AG20443 (cell line): Measurements from ENCODE around the gene OXER1.
"Not testable (repeated sequence)": the region's sequence is repeated elsewhere in the genome, so short reads cannot be mapped to it uniquely, and the experiment has no call there.

Experiments
- DNase-seq: peaks from one replicate; pipeline ENCODE4 v3.0.0; 2012; ENCODE audit warnings: low spot score, mixed read lengths

The OXER1 gene

GRCh38 chr2:42752314-42752713 lies 11.6 kb downstream of the OXER1 start:
- DNase-seq: peak; percentile 3

DNA sequence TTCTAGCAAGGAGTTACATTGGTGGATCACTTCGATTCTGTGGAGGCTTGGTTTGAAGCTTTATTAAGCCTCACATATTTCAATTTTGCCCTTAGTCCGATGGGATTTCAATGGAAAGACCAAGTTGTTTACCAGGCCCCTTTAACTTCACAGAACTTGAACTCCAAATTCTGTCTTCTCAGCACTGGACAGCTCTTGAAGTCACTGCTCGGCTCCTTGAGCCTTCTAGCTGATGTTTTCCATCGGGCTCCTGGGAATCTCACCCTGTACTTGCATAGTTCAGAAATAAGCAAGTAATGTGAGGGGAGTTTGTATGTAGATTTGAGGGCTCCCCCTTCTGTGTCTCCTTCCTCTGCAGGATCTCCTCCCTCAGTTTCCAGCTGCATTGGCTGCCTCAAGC lies 15.1 kb downstream of the OXER1 start:
- peak; percentile 1 for DNase-seq

- no peak for DNase-seq
These were observed 16.5 kb downstream of the OXER1 start for GRCh38 chr2:42747422-42747821.

DNA sequence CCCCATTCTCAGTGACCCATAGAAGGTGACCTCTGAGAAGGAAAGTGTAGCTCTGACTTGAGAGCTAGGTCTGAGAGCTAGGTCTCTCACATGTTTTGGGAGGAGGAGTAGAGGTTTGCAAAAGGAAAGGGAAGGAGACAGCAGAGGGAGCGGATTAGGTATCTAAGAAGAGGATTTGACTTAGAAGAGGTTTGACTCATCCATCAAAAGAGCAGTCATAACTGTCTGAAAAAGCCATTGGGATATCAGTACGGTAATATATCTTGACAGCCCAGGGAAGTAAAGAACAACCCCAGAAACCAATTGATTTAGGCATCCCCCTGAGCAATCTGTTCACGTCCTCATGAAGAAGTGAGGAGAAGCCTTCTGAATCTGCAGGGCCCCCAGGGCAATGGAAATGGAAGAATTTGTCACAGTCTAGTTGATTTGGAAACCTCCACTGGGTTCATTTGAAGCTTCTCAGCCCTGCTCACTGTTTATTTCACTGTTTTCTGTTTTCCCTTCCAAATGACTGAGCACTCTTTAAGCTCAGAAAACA lies 19.3 kb downstream of the OXER1 start:
- no peak for DNase-seq

DNA sequence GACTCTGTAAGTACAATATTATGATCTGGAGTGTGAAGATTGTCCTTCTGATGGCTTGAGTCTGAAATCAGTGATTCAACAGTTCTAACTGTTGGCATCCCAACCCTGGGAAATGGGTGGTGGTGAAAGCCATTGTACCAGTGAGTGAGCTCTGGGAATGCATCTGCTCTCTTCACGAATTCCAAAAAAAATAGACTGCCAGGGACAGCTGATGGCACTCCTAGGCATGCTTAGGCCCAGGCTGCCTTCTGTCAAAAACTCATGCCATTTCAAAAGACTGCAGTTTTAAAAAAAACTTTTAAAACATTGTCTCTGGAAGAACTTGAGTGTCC lies 20.3 kb downstream of the OXER1 start:
- no peak for DNase-seq

DNA sequence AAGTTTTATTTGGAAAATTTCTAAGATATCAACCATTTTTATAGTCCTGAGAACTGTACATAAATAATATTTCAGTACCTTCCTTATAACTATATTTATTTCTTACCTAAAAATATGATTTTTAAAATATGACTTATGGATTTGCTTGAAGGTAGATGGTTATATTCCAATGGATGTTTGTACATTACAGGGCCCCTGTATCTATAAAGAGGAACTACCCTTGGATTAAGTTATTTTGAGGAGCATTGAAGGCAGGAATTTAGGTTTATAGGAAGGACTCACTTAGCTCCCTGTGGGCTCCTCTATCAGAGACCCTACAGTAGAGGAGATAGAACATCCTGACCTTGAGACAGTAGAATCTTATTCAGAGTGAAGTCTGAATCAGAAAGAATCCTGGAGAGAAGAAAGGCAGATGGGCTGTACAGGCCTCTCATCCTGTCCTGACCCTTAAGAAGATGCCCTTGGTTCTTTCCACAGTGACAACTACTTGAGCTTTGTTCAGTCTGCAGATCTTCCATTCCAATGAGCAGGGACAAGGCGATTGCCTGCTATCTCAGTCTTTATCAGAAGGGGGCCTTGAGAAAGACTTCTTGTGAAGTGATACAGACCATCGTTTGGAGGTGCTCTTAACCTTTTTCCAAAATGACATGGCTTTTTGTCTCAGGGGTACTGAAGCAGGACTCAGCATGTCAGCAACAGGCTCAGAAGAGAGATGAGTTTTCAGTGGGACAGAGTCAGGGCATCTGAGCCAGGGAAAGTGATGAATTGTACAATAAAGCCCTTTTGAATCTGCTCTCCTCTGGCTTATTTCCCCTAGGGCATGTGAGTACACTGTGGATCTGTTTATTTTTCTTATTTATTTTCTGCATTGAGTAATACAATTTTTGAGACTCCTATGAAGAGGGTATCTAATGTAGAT lies 20.9 kb downstream of the OXER1 start:
- DNase-seq: no peak

DNA sequence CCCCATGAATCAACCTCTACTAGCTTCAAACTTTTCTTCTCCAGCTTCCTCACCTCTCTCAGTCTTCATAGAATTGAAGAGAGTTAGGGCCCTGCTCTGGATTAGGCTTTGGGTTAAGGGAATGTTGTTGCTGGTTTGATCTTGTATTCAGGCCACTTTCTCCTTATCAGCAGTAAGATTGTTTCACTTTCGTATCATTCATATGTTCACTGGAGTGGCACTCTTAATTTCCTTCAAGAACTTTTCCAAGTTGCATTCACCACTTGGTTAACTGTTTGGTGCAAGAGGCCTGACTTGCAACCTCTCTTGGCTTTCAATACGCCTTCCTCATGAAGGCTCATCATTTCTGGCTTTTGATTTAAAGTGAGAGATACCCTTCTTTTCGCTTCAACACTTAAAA lies 22.8 kb downstream of the OXER1 start:
- no peak for DNase-seq

GRCh38 chr2:42736598-42737322 lies 27.2 kb downstream of the OXER1 start:
- DNase-seq: no peak

- no peak for DNase-seq
These were observed 30.1 kb downstream of the OXER1 start for GRCh38 chr2:42733852-42734251.

- DNase-seq: not testable (repeated sequence)
These were observed 32.6 kb downstream of the OXER1 start for GRCh38 chr2:42731316-42731715.

- no peak for DNase-seq
These were observed 37.3 kb downstream of the OXER1 start for GRCh38 chr2:42726680-42727079.

DNA sequence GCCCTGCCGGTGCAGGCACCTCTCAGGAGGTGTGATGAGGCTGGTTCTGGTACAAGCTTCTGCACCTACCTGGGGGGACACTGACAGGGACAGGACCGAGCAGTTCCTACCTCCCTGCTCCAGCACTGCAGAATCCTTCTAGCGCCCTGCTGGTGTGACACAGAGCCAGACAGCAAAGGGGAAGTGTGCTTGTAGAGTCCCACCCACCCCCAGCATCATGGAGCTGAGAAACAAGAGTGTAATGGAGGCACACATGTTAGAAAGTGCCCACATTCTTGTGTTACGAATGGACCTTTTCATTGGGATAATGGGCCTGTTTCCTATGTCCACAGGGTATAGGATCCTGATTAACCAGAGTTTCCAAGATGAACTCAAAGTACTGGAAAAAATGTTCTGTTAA lies 38.3 kb downstream of the OXER1 start:
- DNase-seq: no peak

DNA sequence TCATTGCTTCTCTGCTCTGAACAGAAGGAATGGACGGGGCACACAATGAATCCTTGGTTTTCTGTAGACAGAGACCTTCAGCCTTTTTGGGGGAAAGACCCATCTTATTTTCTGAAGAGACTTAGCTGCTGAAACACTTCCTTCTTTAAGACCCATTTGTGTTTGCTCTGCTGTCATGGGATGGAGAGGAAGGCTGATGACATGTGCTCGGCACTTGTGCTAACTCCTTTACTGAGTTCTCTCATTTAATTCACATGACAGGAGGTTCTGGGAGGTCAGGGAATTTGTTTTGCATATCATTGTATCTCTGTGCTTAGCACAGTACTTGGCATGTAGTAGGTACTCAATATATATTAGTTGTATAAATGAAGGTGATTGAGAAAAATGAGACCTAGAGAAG lies 39.0 kb downstream of the OXER1 start:
- no peak for DNase-seq

- no peak for DNase-seq
These were observed 40.5 kb downstream of the OXER1 start for GRCh38 chr2:42723465-42723864.

- DNase-seq: peak; percentile 87
These were observed 41.4 kb downstream of the OXER1 start for GRCh38 chr2:42722320-42723190.

- no peak for DNase-seq
These were observed 42.0 kb downstream of the OXER1 start for GRCh38 chr2:42721898-42722297.

DNA sequence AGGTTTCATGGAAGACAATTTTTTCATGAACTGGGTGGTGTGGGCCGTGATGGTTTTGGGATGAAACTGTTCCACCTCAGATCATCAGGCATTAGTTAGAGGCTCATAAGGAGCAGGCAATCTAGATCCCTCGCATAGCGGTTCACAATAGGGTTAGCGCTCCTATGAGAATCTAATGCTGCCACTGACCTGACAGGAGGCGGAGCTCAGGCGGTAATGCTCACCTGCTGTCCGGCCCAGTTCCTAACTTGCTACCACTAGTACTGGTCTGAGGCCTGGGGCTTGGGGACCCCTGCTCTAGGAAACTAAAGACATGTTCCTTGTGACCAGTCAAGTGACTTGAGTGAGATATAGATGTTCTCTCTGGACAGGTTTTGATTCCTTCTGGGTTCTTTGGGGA lies 49.2 kb downstream of the OXER1 start:
- no peak for DNase-seq

GRCh38 chr2:42713920-42714319 lies 50.0 kb downstream of the OXER1 start:
- DNase-seq: no peak

DNA sequence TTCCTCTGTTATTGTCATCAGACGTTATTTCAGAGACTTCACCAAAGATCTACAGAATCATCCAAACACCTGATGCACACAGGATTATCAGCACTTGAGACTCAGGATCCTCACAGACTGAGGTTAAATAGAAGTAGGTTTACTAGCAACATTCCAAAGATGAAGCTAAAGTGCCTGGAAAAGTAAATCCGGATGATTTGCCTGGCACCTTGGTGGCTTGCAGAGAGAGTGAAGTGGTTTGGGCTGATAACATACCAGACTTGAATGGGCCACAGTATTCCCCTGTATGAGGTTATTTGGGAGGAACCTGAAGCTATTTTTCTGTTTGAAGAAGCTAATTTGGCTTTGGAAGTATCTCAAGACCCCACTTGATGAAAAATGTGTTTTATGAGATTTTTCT lies 51.0 kb downstream of the OXER1 start:
- DNase-seq: no peak
